AG09309 (cell line): ENCODE results near the gene FOXN3.

Experiments
- DNase-seq: peaks from one replicate; pipeline ENCODE4 v3.0.0-alpha.2; 2010; ENCODE audit warnings: low read depth
- H3K4me3 ChIP-seq: 2 replicates; pipeline ENCODE4 v1.5.1; 2011; ENCODE audit warnings: mild to moderate bottlenecking, low read depth, low read length, moderate library complexity; ENCODE audit not compliant: control insufficient read depth
- TF ChIP-seq, protein P1 (sequence below): IDR thresholded peaks from 2 replicates; pipeline ENCODE4 v1.5.1; 2011; ENCODE audit warnings: mild to moderate bottlenecking, low read depth, low read length, inconsistent platforms; ENCODE audit not compliant: insufficient read depth, control insufficient read depth; ENCODE audit errors: missing control alignments

FOXN3 gene

DNA sequence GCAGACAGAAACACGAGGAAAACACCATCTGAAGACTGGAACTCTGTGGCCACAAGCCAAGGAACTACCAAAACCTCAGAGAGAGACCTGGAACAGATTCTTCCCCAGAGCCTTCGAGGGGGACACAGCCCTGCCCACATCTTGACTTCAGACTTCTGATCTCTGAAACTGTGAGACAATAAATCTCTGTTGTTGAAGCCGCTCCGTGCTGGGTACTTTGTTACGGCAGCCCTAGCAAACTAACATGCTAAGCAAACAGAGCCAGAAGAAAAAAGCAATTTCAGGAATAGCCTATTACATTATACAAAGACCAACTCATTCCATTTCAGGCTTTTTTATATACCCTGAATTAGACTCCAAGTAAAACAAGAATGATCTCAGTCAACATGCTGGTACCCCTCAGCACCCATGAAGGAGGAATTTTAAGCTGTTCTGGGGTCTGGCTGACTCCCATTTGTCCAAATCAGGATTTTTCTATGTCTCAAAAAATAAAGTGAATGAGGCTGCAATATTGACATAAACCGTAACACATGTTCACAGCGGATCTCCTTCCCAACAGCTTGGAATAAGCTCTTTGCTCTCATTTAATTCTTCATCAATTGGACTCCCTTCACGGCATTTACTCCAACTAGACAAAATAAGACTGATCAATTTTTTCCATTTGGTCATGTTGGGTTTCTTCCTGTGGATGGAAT lies 190.1 kb downstream of the FOXN3 start:
- no peak for DNase-seq
- TF ChIP-seq, protein P1, sequence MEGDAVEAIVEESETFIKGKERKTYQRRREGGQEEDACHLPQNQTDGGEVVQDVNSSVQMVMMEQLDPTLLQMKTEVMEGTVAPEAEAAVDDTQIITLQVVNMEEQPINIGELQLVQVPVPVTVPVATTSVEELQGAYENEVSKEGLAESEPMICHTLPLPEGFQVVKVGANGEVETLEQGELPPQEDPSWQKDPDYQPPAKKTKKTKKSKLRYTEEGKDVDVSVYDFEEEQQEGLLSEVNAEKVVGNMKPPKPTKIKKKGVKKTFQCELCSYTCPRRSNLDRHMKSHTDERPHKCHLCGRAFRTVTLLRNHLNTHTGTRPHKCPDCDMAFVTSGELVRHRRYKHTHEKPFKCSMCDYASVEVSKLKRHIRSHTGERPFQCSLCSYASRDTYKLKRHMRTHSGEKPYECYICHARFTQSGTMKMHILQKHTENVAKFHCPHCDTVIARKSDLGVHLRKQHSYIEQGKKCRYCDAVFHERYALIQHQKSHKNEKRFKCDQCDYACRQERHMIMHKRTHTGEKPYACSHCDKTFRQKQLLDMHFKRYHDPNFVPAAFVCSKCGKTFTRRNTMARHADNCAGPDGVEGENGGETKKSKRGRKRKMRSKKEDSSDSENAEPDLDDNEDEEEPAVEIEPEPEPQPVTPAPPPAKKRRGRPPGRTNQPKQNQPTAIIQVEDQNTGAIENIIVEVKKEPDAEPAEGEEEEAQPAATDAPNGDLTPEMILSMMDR = no peak
- no peak overlapping the region for H3K4me3 ChIP-seq

DNA sequence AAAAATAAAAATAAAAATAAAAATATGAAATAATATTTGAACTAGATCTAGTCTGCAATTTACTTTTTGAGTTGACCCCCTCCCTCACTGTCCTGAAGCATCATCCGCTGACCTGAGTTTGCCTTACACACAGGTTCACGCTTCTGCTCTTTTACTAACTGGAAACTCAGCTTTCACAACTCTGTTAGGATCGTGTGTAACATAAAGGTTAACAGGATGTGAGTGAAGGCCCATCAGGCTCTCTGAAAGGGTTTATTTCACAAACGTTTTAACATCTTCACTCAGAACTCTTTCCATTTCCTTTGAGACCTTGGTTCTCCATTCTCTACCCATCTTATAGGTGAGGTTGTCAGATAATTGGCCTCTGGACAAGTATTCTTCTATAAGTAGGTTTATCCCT lies 191.4 kb downstream of the FOXN3 start:
- H3K4me3 ChIP-seq = no peak overlapping the region
- TF ChIP-seq, protein P1 = no peak
- no peak for DNase-seq

DNA sequence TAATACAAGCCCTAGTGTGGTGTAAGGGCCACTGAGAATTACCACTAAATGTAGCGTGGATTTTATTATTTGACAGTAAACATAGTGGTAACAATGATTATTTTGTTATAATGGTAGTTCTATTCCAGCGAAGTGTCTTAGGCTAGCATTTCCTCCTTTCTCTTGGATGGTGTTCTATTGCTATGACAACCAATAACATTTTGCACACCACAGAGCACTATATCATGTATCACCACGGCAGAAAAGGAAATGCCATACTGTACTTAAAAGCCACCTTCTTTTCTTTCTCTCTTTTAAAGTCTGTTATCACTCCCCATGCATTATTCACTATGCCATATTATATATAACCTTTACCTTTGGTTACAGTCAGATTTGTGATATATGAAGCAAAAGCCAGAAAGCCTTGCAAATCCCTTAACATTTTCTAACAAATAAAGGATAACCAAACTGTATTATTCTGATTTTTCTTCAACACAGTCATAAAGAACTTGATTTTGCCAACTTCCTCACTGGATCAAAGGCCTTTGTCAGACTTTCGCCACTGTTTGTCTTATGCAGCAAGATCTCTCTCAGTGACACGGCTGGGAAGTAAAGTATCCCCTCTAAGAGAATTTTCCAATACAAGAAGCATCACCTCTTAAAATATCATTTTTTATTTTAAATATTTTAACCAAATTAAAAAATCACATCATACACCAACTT lies 195.8 kb downstream of the FOXN3 start:
- DNase-seq = peak; percentile 25
- TF ChIP-seq, protein P1 = no peak
- H3K4me3 ChIP-seq = no peak overlapping the region

DNA sequence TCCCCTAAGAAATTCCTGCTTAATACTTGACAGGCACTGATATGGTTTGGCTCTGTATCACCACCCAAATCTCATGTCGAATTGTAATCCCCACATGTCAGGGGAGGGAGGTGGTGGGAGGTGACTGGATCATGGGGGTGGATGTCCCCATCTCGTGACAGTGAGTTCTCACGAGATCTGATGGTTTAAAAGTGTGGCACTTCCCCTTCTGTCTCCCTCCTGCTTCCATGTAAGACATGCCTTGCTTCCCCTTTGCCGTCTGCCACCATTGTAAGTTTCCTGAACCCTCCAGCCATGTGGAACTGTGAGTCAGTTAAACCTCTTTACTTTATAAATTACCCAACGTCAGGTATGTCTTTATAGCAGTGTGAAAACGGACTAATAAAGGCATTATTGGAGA lies 198.0 kb downstream of the FOXN3 start:
- no peak overlapping the region for H3K4me3 ChIP-seq
- DNase-seq = no peak
- TF ChIP-seq, protein P1 = no peak

DNA sequence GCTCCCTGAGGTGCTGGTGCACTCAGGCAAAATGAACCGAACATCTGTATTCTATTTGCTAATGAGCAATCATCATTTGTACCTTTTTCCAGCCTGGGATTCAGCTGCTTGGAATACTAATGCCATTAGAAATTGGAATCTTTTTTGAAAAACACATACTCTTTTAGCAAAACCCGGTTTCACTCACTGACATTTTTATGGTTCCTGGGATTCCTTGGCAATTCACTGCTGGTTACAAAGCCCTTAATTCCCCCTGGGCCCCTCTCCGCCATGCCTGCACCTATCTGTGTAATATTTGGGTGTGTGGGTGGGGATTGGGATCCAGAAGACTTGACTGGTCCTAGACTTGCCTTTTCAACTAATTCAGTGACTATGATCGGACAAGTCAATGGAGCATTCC lies 199.1 kb downstream of the FOXN3 start:
- H3K4me3 ChIP-seq = no peak overlapping the region
- TF ChIP-seq, protein P1 = no peak
- no peak for DNase-seq

DNA sequence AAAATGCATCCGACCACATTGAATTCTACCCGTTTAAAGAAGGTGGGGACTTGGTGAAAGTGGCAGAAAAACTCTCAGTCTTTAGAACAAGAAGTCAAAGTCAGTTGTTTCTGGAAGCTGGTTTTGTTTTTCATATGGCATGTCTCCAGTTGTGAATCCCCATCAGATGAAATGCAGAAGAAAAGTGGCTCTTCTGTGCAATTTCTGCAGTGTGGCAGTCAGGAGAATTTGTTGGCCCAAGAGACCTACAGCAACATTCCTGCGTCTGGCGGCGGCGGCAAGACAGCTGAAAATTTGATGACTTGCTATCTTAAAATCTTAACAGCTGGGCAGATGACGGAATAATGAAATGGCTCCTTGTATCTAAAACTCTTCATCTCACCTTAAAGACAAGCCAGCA lies 201.5 kb downstream of the FOXN3 start:
- DNase-seq = no peak
- TF ChIP-seq, protein P1 = no peak
- H3K4me3 ChIP-seq = no peak overlapping the region
